H1 (cell line): ENCODE results near the gene WFIKKN1.

Experiments
- EGR1 ChIP-seq: IDR thresholded peaks from 2 replicates; pipeline ENCODE4 v1.6.1; 2011; ENCODE audit warnings: low read depth, low read length, borderline replicate concordance
- EZH2 ChIP-seq: fragments of 200-600 bp; sonication (generic); IDR thresholded peaks from 2 replicates; pipeline ENCODE4 v1.7.1; 2012; ENCODE audit warnings: low read depth, mild to moderate bottlenecking, moderate library complexity, low read length, inconsistent platforms; ENCODE audit not compliant: severe bottlenecking
- JUND ChIP-seq: IDR thresholded peaks from 2 replicates; pipeline ENCODE4 v1.6.1; 2011; ENCODE audit warnings: mild to moderate bottlenecking, improper control_type of control experiment, low read length
- POLR2A ChIP-seq, 2 experiments: IDR thresholded peaks; 1 replicate in 1 of 2; 2 replicates in 1 of 2; pipeline ENCODE4 v1.6.1; 2011; ENCODE audit warnings: low read depth in 2 of 2, low read length in 2 of 2, mild to moderate bottlenecking in 2 of 2; ENCODE audit errors: control extremely low read depth in 1 of 2
- SP1 ChIP-seq: IDR thresholded peaks from 2 replicates; pipeline ENCODE4 v1.6.1; 2011; ENCODE audit warnings: low read depth, low read length
- TF ChIP-seq, protein P1 (sequence below), 3 experiments: IDR thresholded peaks; 1 replicate in 2 of 3; 2 replicates in 1 of 3; pipeline versions ENCODE4 v1.5.1 to v1.6.1; 2011; ENCODE audit warnings: low read length in 3 of 3, mild to moderate bottlenecking in 3 of 3, inconsistent platforms in 2 of 3, low read depth in 1 of 3, moderate library complexity in 1 of 3; ENCODE audit not compliant: insufficient read depth in 1 of 3; ENCODE audit errors: control extremely low read depth in 1 of 3

DNA sequence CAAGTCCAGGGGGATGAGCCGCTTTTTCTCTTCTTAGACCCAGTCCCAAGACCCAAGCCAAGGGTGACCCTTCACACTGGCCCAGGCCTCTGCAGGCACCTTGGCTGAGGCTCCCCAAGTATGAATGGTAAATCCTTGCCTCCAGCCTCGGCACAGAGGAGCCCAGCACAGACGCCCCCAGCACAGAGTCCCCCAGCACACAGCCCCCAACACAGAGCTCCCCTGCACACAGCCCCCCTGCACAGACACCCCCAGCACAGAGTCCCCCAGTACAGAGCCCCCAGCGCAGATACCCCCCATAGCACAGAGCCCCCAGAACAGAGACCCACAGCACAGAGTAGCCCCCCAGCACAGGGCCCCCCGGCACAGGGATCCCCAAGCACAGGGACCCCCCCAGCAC, 9.8 kb downstream of the WFIKKN1 start:
- TF ChIP-seq POLR2A (IDR thresholded peaks at IDR 0.05; ENCODE audit: control extremely low read depth in 1 of 2, low read depth in 2 of 2, low read length in 2 of 2) (no peak), JUND (no peak), EGR1 (no peak), EZH2 (no peak), SP1 (no peak)
- TF ChIP-seq, protein P1, sequence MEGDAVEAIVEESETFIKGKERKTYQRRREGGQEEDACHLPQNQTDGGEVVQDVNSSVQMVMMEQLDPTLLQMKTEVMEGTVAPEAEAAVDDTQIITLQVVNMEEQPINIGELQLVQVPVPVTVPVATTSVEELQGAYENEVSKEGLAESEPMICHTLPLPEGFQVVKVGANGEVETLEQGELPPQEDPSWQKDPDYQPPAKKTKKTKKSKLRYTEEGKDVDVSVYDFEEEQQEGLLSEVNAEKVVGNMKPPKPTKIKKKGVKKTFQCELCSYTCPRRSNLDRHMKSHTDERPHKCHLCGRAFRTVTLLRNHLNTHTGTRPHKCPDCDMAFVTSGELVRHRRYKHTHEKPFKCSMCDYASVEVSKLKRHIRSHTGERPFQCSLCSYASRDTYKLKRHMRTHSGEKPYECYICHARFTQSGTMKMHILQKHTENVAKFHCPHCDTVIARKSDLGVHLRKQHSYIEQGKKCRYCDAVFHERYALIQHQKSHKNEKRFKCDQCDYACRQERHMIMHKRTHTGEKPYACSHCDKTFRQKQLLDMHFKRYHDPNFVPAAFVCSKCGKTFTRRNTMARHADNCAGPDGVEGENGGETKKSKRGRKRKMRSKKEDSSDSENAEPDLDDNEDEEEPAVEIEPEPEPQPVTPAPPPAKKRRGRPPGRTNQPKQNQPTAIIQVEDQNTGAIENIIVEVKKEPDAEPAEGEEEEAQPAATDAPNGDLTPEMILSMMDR (IDR thresholded peaks at IDR 0.05; ENCODE audit: control extremely low read depth in 1 of 3, insufficient read depth in 1 of 3, low read depth in 1 of 3, low read length in 3 of 3), result no peak
